Stimulated activated naive CD8-positive, alpha-beta T cell treated with anti-CD3 and anti-CD28 coated beads, Interleukin-15, Interleukin-2, amounts not matched to agents 100 U/mL and 50 U/mL, for 24 hours (primary cell): ENCODE measurements around the gene MBNL3.

Experiments used
- ATAC-seq: fragments of 150-1000 bp; cut with Tn5 transposase; one replicate; pipeline ENCODE4 v1.10.0; 2021
- DNase-seq: peaks from one replicate; pipeline ENCODE4 v3.0.0; 2021

The MBNL3 gene, protein sequence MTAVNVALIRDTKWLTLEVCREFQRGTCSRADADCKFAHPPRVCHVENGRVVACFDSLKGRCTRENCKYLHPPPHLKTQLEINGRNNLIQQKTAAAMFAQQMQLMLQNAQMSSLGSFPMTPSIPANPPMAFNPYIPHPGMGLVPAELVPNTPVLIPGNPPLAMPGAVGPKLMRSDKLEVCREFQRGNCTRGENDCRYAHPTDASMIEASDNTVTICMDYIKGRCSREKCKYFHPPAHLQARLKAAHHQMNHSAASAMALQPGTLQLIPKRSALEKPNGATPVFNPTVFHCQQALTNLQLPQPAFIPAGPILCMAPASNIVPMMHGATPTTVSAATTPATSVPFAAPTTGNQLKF

DNA sequence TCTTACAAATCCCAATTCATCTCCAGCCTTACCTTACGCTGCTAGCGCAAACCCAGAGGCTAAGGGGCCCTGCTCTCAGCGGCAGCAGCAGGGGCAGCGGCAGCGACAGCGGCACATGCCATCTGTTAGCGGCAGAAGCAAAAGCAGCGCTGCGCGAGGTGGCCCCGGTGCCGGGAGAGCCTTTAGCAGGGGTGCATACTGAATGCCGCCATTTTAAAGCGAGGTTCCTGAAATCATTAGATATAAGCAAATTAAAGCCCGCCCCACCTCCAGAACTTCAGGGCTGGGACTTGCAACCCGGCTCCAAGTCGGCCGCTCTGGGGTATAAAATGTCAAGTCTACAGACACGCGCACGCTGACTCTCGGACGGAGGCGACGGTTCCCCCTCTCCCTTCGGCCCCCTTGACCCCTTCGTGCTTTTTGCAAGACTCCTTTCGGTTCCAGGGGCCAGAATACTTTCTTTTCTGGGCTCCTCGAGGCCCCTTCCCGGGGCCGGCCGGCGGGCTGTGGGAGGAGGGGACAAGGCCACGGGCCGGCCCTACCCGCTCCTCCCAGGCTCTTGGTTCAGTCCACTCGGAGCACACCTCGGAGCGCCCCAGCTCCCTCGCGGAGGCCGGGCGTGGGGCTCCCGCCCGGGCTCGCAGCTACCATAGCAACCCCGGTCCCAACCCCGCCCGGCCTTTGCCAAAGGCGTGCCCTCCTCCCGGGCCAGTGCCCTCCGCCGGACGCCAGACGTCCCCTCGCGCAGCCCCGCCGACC is at the start of gene MBNL3:
Gene MBNL3 (minus strand): TSS at position 220 of the 759 bp plus-strand sequence. CDS start 49,427 bp downstream, outside the sequence.
- DNase-seq (peak; percentile 52), ATAC-seq (peak; percentile 62)

DNA sequence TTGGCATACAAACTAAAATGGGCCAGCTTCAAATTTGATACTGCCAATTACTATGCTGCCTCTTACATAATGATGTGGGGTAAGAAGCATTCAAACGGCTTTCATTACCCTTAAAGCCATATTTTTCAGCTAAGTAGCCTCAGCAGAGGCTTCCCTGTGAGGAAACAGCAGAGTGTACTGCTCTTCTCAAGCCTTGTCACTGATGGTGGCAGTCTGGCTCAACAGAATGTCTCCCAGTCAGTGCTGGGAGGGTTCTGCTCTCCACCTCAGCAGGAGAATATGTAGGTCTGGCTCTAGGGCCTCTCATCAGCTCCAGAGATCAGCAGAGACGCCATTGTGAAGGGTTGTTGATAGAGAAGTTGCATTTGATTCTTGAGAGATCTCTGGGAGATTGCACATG is 44.6 kb upstream of the MBNL3 start:
- DNase-seq (no peak), ATAC-seq (no peak)

DNA sequence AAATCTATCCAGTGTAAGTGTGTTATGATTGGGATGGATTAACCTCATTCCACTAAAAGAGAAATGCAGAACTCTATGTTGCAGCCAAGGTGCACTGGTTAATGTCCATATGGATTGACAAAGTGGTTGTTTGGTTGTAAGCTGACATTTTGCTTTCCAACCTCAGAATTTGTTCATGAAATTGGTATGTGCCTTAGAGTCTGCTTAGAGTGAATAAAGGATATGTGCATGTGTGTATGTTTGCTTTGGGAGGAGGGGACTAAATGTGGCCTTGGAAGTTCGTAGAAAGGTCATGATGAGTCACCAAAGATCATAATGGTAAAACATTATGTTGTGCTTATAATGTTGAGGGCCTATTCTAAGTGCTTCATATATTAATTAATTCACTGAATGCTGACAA is 44.1 kb upstream of the MBNL3 start:
- ATAC-seq (no peak), DNase-seq (no peak)

DNA sequence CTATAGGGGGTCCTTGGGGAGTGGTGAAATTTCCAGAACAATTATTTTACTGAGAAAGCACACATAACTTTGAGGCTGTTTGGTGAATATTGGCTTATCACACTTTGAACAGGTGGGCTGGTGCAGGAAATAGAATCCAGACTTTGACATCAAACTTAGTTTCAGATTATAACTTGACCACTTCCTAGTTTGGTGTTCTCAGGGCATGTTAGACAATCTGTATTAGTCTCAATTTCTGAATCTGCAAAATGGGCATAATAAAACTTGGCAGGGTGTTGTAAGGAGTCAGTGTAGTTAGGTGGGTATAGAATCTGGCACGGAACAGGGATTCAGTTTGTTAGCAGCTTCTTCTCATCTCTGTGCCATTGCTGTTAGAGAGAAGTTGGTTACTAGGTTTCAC is 43.3 kb upstream of the MBNL3 start:
- DNase-seq (no peak), ATAC-seq (no peak)

DNA sequence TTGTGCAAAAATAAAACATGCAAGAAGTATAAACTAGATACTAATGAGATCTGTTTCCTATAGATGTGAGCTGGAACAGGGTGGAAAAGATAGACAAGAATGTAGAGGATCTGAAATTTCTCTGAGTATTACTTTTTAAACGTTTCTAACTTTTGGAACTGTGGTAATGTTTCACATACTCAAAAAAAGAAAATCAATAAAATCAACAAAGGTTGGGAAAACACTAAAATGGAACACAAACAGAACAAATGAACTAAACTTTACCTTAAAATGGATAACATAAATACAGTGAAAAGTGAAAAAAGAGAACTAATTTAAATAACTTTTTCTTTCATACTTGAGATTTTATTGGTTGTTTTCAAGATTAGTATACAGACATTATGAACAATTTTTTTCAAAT is 32.0 kb upstream of the MBNL3 start:
- ATAC-seq: no peak
- DNase-seq: no peak

DNA sequence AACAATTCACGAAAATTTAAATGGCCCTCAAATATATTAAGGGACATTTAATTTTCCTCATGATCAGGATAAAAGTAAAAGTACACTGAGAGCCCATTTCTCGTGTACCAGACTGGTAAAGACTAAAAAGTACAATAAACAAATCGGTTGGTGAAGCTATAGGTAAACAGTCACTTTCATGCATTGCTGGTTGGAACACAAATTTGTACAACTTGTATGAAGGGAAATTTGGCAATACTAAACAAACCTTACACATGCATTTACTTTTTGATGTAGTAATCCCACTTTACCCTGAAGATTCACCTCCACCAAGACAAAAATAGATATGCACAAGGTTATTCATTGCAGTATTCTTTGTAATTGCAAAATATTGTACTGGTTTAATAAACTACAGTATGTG is 31.4 kb upstream of the MBNL3 start:
- DNase-seq: no peak
- ATAC-seq: no peak

DNA sequence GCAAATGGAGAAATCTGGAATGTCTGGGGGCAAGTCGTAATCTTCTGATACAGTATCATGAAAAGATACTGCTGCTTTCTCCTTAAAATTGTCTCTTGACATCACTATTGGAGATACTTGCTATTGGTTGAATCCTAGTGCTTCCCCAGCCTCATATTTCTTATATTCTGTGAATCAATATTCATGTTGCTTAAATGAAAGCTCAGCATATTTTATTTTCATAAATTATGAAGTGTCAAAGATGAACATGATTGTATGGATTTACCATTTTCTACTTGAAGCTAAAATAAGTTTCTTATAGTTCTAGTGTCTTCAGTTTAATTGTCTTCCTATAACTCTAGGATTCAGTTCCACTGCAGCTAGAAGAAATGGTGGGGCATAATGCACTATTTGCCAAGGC is 29.6 kb upstream of the MBNL3 start:
- no peak for DNase-seq
- no peak for ATAC-seq

DNA sequence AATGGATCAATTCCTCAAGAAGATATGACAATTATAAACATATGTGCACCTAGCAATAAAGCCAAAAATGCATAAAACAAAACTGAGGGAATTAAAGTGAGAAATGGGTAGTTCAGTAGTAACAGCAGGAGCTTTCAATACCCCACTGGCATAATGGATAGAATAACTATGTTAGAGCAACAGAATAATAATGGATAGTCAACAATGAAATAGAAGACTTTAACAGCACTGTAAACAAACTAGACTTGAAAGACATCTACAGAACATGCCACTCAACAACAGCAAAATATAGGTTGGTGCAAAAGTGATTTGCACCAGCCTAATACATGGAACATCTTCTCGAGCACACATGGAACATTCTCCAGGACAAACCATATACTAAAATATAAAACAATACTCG is 20.0 kb upstream of the MBNL3 start:
- ATAC-seq: no peak
- no peak for DNase-seq

DNA sequence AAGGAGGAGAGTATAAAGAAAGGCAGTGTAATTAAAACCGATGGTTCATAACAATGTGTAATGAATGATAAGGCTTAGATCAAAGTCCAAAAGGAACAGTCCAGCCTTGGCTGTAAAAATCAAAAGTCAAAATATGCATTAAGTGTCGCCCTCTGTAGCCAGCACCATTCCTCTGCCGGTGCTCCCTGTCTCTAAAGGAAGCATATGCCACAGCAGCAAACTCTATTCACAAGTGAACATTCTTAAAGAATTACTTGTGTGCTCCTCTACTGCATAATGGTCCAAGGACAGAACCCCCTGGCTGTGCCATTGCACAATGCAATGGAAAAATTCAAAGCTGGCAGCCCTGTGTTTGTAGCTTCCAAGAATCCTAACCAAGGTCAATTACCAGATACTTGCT is 16.3 kb upstream of the MBNL3 start:
- DNase-seq (no peak), ATAC-seq (no peak)

DNA sequence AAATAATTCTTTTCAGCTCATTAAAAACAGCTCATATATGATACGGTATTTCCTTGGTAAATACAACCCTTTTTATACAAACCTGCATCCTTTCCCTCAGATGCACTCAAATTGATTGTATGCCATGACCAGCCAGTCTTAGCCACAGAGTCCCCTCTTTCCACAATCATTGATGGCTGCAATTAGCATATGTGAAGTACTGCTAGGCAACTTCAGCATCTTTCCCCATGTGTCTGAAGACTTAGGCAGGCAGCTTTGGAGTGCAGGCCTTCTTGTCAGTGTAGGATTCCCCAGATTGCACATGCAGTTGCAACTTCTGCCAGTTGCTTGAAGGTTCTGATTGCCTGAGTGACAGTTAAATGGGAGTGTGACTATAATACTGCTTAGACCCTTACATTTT is 15.6 kb upstream of the MBNL3 start:
- no peak for ATAC-seq
- DNase-seq: no peak

DNA sequence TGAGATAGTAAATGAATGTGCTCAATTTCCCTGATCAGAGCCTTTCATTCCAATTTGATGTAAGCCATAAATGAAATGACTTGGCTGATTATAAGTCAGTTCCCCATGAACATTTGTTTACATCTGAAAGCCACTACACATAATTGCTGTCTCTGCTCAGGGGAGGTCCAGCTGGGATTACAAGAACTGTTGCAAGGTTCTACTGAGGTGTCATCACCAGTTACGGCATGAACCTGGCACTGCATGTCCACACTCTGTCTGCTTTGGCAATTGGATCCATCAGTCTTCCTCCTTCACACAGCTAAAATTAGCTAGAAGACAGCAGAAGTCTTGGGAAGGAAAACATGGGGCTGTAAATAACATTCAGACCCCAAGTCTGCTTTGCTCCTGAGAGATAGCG is 12.8 kb upstream of the MBNL3 start:
- no peak for DNase-seq
- ATAC-seq: no peak

DNA sequence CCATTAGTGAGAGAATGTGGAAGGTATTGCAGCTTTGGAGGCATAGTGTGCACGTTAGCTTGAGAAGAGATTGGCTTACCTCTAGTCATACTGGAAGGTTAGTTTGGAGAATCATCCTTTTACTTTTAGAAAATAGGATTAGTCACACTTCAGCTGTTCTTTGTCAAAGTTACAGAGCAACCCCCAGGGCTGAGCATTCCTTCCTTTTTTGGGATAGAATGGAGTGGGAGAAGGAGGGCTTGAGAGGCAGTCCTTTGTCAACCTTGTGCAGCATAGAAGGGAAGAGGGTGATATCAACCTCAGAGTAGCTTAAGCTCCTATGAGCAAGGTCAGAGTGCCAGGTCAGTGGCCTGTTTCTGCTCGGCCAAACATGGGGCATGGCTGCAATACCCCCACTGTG is 8.6 kb upstream of the MBNL3 start:
- DNase-seq: no peak
- no peak for ATAC-seq

DNA sequence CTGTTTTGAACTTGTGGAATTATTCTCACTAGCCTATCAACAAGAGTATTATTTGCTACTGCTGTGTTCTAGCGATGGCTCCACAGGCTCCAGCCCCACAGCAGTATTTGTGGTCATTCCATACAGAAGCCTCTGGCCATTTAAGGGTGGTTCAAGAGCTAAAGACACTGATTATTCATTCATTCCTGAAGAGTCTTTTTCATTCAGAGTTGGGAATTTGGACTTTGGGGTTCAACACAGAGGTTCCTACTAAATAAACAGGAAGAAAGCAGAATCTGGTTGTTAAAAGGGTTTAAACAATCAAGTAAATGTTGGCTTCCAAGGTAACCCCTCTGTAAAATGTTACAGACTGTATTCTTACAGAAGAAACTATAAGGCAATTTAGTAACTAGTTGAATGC is 4.3 kb upstream of the MBNL3 start:
- ATAC-seq: no peak
- no peak for DNase-seq

DNA sequence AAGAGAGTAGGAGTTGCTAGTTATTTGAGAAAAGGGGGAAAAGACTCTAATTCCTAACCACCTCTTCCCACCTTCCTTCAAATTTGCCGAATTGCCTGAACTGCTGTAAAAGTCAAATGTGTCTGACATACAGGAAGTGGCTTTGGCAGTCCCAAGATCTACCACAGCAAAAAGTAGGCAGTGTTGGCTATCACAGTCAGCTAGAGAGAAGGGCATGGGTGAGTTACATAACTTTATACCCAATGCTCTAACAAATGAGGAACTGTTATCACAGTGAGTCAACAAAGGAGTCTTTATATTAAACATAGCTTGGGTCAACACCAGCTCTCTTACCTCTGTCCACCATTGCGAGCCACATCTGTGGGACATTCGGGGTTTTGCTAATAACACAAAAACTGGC is 2.4 kb upstream of the MBNL3 start:
- DNase-seq (no peak), ATAC-seq (peak; percentile 34)

DNA sequence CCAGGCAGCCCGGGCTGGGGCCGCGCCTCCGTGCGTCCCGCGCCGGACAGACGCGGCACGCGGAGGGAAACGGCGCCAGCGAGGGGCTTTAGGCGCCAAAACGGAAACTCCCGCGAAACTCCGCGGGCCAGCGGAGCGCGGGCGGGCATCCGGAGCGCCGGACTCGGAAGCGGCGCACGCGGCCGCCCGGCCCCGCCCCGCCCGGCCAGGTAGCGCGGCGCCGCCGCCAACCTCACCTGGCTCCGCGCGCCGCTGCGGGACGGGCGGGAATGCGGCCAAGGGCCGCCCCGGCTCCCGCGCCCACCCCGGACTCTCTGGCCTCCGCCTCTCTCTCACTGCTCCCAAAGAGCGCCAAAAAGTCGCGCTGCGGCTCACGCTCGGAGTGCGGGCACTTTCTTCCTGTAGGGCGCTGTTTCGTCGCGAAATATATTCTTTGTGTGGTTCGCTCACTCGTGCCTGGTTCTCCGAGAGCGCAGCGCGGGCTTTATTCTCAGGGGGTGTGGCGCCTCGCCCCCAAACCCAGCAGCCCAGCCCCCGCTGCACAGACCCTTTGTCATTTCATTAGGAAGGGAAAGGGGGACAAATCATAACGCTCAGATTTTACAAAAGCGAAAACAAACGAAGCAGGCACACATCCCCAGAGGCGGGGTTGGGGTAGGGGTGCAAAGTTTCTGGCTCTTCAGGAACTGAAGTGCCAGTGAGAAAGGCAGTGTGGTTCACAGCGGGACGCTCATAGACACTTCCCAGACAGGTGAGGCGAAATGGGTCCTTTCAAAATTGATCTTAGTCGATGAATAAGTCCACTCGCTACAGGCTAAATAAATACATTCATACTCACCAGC is 961 bp upstream of the MBNL3 start:
- DNase-seq: peak; percentile 32

DNA sequence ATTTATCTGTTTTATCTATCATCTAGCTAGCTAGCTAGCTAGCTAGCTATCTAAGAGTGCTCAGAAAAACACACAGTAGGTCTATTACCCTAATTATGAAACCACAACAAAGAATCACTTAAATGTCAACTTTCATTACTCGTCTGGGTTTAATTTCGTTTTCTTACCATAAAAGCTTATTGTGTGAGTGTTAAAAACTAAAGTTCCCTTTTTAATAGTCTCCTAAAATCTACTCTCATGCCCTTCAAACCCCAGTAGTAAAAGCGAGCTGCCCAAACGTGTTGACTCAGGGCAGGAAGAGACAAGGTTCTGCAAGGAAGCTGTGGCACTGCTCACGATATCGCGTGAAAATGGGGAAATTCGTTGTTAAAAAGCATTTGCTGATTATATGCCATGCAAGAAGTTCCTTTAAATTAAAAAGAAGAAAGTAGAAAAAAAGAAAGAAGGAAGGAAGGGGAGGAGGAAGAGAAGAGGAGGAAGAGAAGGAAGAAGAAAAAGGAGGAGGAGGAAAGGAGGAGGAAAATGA is 595 bp downstream of the MBNL3 start:
- DNase-seq (peak; percentile 20), ATAC-seq (peak; percentile 47)

More for the DNA sequence above, 961 bp upstream of the MBNL3 start:
- peak; percentile 34 for ATAC-seq

DNA sequence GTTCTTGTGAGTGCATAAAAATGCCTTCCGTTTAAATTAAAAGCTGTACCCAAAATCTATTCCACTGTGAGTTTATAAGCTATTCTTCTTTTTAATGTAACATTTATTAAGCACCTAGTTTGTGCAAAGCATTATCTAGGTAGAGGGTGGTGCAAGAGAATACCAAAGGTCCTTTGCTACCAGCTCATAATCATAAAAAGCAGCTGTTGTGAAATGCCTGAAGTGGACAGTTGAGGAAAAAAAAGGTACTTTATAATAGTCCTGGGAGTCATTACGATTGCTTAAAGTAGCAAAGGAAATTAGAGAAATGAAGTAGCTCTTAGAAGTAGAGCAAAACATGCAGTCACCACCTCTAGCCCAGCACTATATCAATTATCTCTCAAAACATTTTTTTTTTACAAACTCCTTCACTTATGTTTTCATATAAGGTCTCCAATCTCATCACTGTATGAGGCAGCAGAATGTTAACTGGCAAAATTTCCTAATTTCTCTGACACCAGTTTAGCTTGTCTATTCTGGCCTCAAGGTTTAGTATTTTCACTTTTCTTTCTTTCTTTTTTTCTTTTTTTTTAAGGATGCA is 2.1 kb downstream of the MBNL3 start:
- no peak for ATAC-seq
- no peak for DNase-seq

DNA sequence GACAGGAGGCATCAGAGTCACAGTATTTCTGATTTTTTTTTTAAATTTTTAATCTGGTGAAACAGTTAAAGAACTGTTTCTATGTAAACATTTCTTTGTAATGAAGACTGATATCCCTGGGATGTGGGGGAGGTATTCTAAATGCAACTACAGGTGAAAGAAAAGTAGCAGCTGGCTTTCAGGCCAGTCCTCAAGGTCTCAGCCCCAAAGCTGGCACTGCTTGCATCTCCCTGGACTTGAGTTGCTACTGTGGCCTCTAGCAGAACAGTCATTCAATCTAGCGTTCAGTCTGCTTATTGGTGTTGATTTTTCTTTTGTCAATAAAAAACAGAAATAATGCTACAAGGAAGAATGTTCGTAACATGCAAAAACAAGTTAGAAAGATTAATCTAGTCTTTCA is 4.9 kb downstream of the MBNL3 start:
- ATAC-seq: no peak
- DNase-seq: no peak

DNA sequence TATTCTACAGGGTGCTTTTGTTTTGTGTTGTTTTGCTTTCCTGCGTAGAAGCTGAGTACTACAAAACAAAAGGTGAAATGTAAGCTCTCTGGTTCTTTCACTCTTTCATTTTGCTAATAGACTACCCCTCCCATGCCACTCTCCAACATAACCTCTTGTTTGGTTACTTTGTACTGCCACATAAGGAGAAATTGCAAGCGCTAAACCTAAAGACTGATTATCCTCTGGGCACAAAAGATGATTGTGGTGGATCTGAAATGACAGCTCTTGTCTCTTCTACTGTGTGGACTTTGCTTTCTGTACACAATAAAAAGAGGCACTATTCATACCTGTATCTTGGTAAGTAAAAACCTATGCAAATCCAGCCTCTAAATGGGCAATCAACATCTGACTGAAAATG is 5.3 kb downstream of the MBNL3 start:
- no peak for DNase-seq
- no peak for ATAC-seq

DNA sequence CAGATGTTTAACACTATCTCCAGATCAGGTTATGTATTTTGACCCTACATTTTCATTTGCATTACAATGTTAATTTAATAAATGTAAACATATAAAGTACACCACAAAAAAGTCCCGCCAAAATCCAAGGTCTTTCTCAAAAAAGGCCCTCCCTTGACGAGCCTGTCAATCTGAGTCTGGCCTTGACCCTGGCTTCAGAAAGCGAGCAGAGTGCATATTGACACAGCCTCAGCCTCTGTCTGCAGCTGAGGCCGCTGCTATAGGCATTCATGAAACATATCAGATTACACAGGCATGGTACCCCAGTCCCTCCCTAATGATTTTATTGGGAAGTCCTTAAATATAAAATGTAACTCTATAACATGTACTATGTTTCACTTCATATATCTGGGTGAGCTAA is 6.2 kb downstream of the MBNL3 start:
- DNase-seq (no peak), ATAC-seq (no peak)

DNA sequence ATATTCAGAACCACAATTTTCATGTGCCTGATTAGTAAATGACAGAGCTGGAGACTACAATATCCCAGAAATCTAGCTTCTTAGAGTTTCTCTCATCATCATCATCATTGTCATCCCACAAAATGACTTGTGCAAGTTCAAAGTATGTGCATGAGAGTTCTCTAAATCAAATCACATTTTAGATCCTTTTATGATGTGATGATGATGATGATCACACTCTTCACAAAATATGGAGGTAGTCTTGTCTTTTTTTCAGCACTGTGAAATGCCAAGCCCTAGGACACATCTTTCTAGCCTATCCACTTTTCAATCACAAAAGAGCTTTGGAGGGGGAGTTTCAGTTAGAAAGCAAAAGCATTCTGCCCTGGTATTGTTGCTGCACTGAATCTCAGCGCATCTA is 7.4 kb downstream of the MBNL3 start:
- DNase-seq (no peak), ATAC-seq (no peak)

DNA sequence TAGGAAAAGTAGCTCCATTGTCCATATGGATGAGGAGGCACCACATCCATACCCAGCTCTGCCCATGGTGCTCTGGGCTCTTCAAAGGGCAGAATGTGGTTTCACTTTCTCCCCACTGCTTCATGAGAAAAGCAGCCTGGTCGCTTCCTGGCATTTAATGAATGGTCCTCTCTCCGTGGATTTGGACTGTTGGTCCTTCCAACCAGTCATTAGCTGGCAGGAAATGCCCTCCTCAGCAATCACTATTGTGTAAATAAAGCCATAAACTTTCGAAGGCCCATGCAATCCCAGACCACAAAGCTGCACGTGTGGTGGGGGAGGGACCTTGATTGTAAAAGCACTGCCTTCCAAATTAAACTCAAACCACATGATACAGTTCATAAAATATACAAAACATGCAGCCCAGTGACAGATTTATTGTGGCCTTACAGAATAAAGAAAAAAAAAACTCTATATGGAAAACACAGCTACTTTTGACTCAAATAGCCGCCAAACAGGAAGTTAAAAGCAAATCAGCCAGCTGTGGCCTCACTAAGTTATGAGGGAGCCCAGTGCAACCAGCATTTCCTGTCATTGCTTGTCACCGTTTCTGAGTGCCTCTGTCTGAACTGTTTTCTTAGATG is 8.1 kb downstream of the MBNL3 start:
- DNase-seq: peak; percentile 32
- ATAC-seq: peak; percentile 73
